ENCODE results near the gene CCDC7. TPM values are rescaled to one million over a fixed set of nuclear protein-coding genes. Genes with fewer than 3 reads are reported as not detected.
A peak's percentile ranks its signal among the peaks of the same experiment; 100 is the strongest.
"Not testable (repeated sequence)": the region's sequence is repeated elsewhere in the genome, so short reads cannot be mapped to it uniquely, and the experiment has no call there.

CCDC7 gene
- total RNA-seq, 2 donors from 2014 or later = 25.7 to 29.3 TPM

DNA sequence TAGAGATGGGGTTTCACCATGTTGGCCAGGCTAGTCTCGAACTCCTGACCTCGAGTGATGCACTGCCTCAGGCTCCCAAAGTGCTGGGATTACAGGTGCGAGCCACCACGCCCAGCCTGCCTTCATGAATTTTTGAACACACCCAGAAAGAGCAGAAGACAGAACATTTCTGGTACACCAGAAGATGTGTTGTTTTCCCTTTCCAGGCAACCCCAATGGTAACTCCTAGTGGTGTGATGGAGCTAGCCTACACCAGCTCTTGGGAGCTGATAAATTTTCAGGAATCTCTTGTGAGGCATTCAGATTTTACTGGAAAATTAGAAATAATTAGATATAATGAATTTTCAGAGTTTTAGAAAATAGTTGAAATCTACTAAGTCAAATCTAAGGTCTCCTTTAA lies 904 bp upstream of the CCDC7 start:
- intact Hi-C loops (cut with DNase I) = no loop called here
- ATAC-seq (no peak), DNase-seq (no peak)

DNA sequence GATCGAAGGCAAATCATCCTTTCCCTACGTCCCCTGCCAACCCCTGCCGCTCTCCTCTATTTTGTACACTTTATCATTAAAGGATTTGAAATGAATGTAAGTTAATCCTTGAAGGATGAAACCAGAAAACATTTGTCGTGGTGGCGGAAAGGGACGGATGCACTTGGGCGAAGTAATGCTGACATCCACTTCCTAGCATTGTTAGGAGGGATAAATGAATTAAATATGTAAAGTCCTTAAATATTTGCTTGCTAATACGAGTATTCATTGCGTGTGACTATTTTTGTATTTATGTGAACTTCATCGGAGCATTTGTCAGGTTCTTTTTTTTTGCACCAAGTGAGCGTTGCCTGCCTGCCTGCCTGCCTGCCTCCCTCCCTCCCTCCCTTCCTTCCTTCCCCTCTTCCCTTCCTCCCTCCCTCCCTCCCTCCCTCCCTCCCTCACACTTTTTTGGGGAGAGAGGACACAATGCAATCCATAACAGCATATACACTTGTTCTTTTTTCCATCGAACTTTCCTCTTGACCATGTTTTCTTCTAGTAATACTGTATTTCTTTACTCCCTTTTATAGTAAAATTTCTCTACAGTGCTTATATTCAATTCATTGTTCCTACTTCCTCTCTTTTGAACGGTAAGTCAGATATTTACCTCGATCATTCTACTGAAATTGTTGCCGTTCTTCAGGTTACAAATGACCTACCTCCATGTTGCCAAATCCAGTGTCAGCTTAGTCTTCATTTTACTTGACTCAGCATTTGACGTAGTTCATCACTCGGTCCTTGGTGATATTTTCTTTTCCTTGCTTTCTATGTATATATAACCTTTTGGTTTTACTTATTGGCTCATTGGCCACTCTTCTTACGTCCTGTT lies 831 bp downstream of the CCDC7 start:
- DNase-seq (no peak), ATAC-seq (peak; percentile 50 to 69)
- intact Hi-C loops (cut with DNase I) = loop anchor here in 1 of 2 donors (2.0 kb wide), 1 partner anchor 68 kb away; no protein-coding TSS in a partner anchor

DNA sequence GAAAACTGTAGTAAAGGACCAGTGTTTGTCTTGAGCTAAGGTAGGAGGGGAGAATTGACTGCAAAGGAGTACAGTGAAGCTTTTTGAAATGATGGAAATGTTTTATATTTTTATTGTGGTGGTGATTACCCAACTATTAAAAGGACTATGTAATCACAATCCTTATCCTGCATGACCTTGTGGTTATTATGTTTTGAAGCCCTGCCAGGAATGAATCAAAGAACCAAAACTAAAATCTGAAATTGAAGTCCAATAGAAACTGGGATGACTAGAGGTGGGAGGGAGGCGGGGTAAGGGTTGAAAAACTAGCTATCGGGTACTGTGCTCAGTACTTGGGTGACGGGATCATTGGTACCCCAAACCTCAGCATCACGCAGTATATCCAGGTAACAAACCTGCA lies 8.2 kb downstream of the CCDC7 start:
- no peak for DNase-seq
- intact Hi-C loops (cut with DNase I) = no loop called here
- ATAC-seq = no peak

DNA sequence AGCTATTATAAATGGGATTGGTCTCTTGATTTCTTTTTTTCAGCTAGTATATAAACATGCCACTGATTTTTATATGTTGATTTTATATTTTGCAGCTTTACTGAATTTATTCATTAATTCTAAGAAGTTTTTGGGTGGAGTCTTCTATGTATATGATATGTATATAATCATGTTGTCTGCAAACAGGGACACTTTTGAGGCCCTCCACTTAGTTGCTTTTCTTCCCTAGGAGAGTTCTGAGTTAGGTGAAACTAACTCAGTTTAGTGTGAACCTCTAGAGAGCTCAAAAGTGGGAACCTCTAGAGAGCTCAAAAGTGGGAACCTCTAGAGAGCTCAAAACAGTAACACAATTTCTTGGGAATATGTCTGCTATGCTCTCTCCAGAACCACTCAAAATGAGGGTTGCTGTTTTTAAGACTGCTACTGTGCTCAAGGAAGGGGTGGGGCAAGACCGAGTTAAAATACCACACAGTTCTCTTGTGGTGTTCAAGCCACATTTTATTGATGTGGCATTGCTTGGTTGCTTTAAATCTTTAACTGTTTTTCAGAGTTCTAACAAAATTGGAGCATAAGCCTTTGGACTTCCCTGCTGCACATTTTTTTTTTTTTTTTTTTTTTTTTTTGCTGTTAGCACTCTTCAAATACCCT lies 13.2 kb downstream of the CCDC7 start:
- intact Hi-C loops (cut with DNase I) = no loop called here
- DNase-seq (no peak), ATAC-seq (no peak)

DNA sequence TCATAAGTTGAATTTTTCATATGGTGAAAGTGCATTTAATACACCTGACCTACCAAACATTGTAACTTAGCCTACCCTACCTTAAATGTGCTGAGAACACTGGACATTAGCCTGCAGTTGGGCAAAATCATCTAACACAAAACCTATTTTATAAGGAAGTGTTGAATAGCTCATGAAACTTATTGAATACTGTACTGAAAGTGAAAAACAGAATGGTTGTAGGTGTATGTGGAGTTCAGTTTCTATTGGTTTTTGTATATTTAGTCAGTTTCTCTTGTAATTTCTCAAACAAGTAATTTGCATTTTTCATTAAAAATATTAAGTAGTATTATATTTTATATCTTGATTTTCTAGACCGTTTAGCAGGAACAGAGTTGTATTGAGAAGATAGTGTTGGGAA lies 15.3 kb downstream of the CCDC7 start:
- no peak for DNase-seq
- no peak for ATAC-seq
- intact Hi-C loops (cut with DNase I) = no loop called here

DNA sequence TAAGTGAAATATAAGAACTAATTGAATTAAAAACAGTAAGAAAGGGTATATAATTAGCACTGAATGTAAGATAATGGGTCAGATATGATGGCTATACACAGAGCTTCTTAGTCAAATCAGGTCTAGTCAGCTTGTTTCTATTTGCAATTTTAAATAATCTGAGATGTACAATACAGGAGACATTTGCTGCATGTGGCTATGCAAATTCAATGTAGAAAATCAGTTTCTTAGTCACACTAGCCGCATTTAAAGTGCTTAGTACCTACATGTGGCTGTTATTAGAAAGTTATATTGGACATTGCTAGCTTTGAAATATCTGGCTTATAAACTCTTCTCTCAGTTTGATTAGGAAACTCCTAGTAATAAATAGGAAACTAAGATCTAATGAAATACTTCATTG lies 25.3 kb downstream of the CCDC7 start:
- intact Hi-C loops (cut with DNase I) = no loop called here
- ATAC-seq (no peak), DNase-seq (no peak)

DNA sequence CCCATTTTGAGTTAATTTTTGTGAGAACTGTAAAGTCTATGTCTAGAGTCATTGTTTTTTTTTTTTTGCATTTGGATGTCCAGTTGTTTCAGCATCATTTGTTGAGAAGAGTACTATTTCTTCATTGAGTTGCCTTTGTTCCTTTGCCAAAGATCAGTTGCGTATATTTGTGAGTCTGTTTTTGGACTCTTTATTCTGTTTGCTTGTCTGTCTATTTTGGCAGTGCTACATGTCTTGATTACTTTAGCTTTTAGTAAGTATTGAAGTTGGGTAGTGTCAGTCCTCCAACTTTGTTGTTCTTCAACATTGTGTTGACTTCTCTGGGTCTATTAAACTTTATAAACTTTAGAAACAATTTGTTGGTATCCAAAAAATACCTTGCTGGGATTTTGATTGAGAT lies 31.6 kb downstream of the CCDC7 start:
- intact Hi-C loops (cut with DNase I) = no loop called here
- DNase-seq (no peak), ATAC-seq (no peak)

DNA sequence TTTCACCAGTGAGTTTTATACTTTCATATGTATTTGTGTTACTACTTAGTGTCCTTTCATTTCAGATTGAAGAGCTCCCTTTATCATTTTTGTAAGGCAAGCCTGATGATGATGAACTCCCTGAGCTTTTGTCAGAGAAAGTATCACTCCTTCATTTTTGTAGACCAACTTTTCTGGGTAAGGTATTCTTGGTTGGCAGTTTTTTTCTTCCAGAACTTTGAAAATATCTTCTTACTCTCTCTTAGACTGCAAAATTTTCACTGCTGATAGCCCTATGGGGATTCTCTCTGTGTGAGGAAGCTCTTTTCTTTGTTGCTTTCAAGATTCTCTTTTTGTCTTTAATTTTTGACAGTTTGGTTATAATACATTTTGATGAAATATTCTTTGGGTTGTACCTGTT lies 35.7 kb downstream of the CCDC7 start:
- DNase-seq = no peak
- ATAC-seq = no peak
- intact Hi-C loops (cut with DNase I) = no loop called here

DNA sequence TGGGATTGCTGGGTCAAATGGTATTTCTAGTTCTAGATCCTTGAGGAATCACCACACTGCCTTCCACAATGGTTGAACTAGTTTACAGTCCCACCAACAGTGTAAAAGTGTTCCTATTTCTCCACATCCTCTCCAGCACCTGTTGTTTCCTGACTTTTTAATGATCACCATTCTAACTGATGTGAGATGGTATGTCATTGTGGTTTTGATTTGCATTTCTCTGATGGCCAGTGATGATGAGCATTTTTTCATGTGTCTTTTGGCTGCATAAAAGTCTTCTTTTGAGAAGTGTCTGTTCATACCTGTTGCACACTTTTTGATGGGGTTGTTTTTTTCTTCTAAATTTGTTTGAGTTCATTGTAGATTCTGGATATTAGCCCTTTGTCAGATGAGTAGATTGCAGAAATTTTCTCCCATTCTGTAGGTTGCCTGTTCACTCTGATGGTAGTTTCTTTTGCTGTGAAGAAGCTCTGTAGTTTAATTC lies 37.1 kb downstream of the CCDC7 start:
- ATAC-seq; DNase-seq; intact Hi-C loops (cut with DNase I): not testable (repeated sequence)

DNA sequence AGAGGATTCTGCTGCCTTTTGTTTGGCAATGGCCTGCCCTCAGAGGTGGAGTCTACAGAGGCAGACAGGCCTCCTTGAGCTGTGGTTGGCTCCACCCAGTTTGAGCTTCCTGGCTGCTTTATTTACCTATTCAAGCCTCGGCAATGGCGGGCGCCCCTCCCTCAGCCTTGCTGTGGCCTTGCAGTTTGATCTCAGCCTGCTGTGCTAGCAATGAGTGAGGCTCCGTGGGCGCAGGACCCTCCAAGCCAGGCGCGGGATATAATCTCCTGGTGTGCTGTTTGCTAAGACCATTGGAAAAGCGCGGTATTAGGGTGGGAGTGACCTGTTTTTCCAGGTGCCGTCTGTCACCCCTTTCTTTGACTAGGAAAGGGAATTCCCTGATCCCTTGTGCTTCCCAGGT lies 42.1 kb downstream of the CCDC7 start:
- DNase-seq; intact Hi-C loops (cut with DNase I); ATAC-seq: not testable (repeated sequence)

DNA sequence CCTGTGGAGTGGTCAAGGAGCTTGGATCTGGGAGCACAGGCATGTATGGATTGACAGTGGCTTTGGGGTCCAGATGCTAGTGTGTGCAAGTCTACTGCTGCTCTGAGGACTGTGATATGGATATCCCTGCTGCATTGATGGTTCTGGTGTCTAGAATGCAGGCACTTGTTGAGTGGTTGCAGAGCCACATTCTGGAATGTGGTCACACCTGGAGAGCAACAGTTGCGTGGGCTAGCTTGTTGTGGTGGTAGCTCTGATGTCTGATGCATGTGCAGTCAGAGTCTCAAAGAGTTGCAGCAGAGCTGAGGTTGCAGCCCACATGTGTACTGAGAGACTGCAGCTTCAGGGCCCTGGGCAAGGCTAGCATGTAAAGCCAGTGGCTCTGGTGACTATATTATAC lies 43.2 kb downstream of the CCDC7 start:
- intact Hi-C loops (cut with DNase I) = no loop called here
- ATAC-seq (no peak), DNase-seq (no peak)

DNA sequence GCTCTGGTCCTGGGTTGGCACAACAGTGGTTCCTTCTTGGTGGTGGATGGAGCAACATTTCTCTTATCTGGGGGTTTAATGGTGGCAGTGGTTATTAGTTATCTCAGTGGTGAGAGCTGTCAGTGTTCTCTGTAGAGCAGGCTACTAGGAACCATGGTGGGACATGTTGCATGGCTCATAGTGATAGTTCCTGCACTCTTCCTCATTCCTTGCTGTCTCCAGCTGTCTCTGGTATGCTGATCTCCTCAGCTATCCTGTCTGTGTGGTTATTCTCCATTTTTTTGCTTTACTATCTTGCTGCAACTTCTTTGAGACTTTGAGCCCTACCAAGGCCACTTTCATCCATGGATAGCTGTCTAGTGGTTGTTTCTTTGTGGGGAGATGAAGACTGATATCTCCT lies 44.0 kb downstream of the CCDC7 start:
- intact Hi-C loops (cut with DNase I) = no loop called here
- ATAC-seq (no peak), DNase-seq (no peak)

DNA sequence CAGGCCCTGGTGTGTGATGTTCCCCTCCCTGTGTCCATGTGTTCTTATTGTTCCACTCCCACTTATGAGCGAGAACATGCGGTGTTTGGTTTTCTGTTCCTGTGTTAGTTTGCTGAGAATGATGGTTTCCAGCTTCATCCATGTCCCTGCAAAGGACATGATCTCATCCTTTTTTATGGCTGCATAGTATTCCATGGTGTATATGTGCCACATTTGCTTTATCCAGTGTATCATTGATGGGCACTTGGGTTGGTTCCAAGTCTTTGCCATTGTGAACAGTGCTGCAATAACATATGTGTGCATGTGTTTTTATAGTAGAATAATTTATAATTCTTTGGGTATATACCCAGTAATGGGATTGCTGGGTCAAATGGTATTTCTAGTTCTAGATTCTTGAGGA lies 48.6 kb downstream of the CCDC7 start:
- ATAC-seq; intact Hi-C loops (cut with DNase I); DNase-seq: not testable (repeated sequence)

DNA sequence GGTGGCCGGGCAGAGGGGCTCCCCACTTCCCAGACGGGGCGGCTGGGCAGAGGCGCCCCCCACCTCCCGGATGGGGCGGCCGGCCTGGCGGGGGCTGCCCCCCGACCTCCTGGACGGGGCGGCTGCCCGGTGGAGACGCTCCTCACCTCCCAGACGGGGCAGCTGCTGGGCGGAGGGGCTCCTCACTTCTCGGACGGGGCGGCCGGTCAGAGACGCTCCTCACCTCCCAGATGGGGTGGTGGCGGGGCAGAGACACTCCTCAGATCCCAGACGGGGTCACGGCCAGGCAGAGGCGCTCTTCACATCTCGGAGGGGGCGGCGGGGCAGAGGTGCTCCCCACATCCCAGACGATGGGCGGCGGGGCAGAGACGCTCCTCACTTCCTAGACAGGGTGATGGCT lies 54.2 kb downstream of the CCDC7 start:
- intact Hi-C loops (cut with DNase I); DNase-seq; ATAC-seq: not testable (repeated sequence)

DNA sequence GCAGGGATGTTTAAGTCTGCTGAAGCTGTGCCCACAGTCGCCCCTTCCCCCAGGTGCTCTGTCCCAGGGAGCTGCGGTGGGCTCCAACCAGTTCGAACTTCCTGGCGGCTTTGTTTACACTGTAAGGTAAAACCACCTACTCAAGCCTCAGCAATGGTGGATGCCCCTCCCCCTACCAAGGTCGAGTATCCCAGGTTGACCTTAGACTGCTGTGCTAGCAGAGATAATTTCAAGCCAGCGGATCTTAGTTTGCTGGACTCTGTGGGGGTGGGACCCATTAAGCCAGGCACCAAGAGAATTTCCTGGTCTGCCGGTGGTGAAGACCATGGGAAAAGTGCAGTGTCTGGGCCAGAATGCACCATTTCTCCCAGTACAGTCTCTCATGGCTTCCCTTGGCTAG lies 56.0 kb downstream of the CCDC7 start:
- no peak for DNase-seq
- intact Hi-C loops (cut with DNase I) = no loop called here
- ATAC-seq = no peak

DNA sequence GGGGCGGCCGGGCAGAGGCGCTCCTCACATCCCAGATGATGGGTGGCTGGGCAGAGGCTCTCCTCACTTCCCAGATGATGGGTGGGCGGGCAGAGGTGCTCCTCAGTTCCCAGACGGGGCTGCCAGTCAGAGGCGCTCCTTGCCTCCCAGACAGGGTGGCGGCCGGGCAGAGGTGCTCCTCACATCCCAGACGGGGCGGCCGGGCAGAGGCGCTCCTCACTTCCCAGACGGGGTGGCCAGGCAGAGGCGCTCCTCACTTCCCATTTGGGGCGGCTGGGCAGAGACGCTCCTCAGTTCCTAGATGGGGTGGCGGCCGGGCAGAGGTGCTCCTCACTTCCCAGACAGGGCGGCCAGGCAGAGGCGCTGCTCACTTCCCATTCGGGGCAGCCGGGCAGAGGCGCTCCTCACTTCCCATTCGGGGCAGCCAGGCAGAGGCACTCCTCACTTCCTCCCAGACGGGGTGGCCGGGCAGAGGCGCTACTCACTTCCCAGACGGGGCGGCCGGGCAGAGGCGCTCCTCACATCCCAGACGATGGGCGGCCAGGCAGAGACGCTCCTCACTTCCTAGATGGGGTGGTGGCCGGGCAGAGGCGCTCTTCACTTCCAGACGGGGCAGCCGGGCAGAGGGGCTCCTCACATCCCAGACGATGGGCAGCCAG lies 60.0 kb downstream of the CCDC7 start:
- intact Hi-C loops (cut with DNase I); ATAC-seq; DNase-seq: not testable (repeated sequence)

DNA sequence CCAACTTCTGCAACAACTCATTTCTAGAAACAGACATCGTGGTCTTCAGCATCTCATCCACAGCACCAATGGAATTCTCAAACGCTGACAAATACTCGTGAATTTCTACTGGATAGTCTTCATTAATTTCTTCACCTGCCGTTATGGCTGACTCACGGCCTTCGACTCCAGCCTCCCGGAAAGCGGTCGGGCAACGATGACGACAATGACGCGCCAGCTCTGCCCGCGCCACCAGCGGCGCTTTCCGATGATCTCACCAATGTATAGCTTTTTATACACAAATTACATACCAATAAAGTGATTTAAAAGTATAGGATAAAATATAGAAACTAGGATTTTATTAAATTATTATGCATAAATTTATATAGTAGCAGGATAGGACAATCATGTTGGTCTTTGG lies 65.7 kb downstream of the CCDC7 start:
- intact Hi-C loops (cut with DNase I) = no loop called here
- ATAC-seq = no peak
- DNase-seq = no peak

DNA sequence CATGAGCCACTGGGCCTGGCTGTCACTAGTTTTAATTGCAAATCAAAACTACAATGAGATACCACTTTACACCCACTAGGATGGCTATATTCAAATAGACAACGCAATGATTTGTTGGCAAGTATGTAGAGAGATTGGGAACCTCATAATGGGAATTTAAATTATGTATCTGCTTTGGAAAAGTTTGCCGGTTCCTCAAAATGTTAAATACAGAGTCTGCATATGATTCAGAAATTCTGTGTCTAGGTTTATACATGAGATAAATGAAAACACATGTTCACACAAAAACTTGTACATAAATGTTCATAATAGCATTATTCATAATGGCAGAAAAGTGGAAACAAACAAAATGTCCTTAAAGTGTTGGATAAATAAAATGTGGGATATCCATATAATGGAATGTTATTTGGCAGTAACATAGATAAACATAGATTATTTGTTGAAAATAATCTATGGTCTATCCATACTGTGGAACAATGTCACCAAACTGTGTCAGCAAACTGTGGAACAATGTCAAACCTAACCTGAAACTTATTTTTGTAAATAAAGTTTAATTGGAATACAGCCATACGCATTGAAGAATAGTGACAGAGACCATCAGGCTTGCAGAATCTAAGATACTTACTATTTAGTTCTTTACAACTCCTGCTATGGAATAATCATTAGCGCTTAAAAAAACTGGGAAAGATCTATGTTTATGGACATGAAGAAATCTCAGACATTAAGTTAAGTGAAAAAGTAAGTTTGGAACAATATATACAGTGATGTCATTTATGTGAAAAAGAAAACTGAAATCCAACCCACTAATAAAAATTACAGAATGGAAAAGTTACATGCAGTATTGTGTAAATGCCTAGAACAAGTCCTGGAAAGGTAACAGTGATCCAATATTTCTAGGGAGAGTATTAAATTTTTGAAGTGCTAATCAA lies 70.9 kb downstream of the CCDC7 start:
- ATAC-seq = no peak
- intact Hi-C loops (cut with DNase I) = no loop called here
- no peak for DNase-seq

DNA sequence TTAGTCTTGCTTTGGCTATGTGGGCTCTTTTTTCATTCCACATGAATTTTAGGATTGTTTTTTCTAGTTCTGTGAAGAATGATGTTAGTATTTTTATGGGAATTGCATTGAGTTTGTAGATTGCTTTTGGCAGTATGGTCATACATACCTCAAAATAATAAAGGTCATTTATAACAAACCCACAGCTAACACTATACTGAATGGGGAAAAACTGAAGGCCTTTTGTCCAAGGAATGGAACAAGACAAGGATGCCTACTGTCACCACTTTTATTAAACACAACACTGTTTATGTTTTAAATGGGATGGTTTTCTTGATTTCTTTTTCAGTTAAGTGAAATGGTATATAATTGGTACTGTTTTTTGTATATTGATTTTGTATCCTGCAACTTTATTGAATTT lies 84.3 kb downstream of the CCDC7 start:
- intact Hi-C loops (cut with DNase I) = no loop called here
- no peak for DNase-seq
- no peak for ATAC-seq
